Prostate gland (tissue), 2 donors: ENCODE measurements around the gene NOL7.

Experiments used
- CTCF ChIP-seq, 4 experiments: fragments of 200-600 bp in 2 of 4; fragments of 450-650 bp in 2 of 4; sonication (generic) in 2 of 4; IDR thresholded peaks; 1 replicate in 3 of 4; 2 replicates in 1 of 4; pipeline ENCODE4 v1.5.1; 2016 to 2019; ENCODE audit warnings: antibody characterized with exemption in 4 of 4, mild to moderate bottlenecking in 2 of 4, moderate library complexity in 2 of 4
- POLR2A ChIP-seq: fragments of 450-650 bp; IDR thresholded peaks from one replicate; pipeline ENCODE4 v1.6.1; 2016; ENCODE audit warnings: antibody characterized with exemption, mild to moderate bottlenecking
- POLR2AphosphoS5 ChIP-seq: sonication (generic); formaldehyde crosslinking; IDR thresholded peaks from one replicate; pipeline ENCODE4 v1.6.1; 2017; ENCODE audit warnings: antibody characterized with exemption

GRCh38 chr6:13666194-13667105 lies 51.3 kb downstream of the NOL7 start:
- TF ChIP-seq CTCF (IDR thresholded peaks at IDR 0.05) (no peak), POLR2AphosphoS5 (no peak), POLR2A (no peak)
